ENCODE results near the gene RCOR1. TPM values are rescaled to one million over a fixed set of nuclear protein-coding genes. Genes with fewer than 3 reads are reported as not detected.
"Not testable (repeated sequence)": the region's sequence is repeated elsewhere in the genome, so short reads cannot be mapped to it uniquely, and the experiment has no call there.

Gene RCOR1
- polyA plus RNA-seq, 6 donors from 2014 or later: 0.78 to 2.6 (median 1.6) TPM

DNA sequence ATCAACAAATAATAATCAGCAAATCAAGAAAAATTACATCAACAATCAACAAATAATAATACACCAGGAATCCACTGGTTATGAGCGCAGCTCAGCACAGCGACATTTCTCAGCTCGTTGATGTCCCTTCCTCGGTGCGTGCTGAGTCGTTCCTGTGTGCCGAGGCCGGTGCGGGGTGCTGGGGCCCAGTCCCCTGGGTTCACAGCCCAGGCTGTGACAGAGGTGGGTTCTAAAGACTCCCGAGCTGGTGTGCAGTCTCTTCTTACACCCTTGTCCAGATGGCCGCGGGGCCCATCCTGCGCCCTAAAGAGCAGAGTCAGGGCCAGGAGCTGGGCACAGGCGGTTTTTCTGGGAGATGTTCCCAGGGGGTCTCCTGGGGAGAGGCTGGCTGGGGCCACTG, 157.9 kb downstream of the RCOR1 start:
- no peaks in the 10 kb centered on the region for H3K9me3 Mint-ChIP-seq
- ATAC-seq (ENCODE audit: low read depth in 2 of 2) (no peak), DNase-seq (no peak)
- no peaks in the 10 kb centered on the region for H3K27me3 Mint-ChIP-seq
- peaks cover 21 to 27% (median 26%) of the 10 kb centered on the region in 3 donors for H3K4me1 Mint-ChIP-seq
- no peaks in the 10 kb centered on the region for H3K36me3 Mint-ChIP-seq
- no peak overlapping the region for H3K27ac Mint-ChIP-seq
- H3K4me3 Mint-ChIP-seq: no peak overlapping the region

DNA sequence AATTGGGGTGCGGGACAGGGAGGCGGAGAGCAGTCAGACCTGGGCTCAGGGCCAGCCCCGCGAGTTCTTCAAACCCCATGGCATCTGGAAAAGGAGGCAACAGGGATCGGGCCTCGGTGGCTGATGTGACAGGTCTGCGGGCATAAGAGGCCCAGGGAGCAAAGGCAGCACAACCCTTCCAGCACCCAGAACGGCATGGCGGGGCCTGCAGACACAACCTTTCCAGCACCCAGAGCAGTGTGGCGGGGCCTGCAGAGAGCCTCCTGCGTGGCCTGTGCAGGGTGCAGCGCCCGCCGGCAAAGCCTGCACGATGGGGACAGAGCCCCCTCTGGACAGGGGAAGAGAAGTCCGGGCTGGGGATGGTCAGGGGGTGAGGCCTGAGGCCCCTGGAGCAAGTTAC, 158.6 kb downstream of the RCOR1 start:
- H3K27ac Mint-ChIP-seq: peak overlapping the region in 1 of 6 donors; percentile 38
- H3K36me3 Mint-ChIP-seq: no peaks in the 10 kb centered on the region
- H3K27me3 Mint-ChIP-seq: no peaks in the 10 kb centered on the region
- H3K9me3 Mint-ChIP-seq: no peaks in the 10 kb centered on the region
- ATAC-seq (ENCODE audit: low read depth in 2 of 2) (no peak), DNase-seq (no peak)
- peaks cover 24 to 33% (median 32%) of the 10 kb centered on the region in 3 donors for H3K4me1 Mint-ChIP-seq
- no peak overlapping the region for H3K4me3 Mint-ChIP-seq

DNA sequence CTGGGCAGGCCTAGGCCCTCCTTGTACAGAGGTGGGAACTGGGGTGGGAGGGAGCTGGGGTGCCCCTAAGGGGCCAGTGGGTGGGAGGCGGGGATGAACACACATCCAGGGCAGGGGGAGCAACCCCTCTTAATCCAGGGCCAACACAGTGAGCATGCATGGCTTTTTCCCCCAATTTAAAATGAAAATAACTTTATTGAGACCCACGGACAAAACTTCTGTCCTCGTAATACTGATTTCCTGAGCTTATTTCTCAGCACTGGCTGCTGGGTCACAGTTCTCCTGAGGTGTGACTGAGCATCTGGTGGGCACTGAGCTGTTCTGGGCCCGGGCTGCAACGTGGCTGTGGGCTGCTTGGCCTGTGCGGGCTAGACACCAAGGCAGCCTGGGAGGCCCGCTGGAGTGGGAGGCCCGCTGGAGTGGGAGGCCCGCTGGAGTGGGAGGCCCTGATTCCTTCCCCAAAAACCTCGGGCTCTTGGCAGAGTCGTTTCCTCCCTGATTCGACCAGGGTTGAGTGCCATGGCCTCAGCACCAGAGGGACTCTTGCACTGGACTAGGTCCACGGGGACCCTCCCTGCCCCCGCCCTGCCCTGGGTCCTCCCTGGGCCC, 159.9 kb downstream of the RCOR1 start:
- peak overlapping the region in 1 of 6 donors; percentile 50 for H3K27ac Mint-ChIP-seq
- no peaks in the 10 kb centered on the region for H3K36me3 Mint-ChIP-seq
- H3K27me3 Mint-ChIP-seq: no peaks in the 10 kb centered on the region
- no peak overlapping the region for H3K4me3 Mint-ChIP-seq
- H3K9me3 Mint-ChIP-seq: no peaks in the 10 kb centered on the region
- H3K4me1 Mint-ChIP-seq: peaks cover 27 to 40% (median 39%) of the 10 kb centered on the region in 3 donors
- DNase-seq (no peak), ATAC-seq (ENCODE audit: low read depth in 2 of 2) (no peak)

DNA sequence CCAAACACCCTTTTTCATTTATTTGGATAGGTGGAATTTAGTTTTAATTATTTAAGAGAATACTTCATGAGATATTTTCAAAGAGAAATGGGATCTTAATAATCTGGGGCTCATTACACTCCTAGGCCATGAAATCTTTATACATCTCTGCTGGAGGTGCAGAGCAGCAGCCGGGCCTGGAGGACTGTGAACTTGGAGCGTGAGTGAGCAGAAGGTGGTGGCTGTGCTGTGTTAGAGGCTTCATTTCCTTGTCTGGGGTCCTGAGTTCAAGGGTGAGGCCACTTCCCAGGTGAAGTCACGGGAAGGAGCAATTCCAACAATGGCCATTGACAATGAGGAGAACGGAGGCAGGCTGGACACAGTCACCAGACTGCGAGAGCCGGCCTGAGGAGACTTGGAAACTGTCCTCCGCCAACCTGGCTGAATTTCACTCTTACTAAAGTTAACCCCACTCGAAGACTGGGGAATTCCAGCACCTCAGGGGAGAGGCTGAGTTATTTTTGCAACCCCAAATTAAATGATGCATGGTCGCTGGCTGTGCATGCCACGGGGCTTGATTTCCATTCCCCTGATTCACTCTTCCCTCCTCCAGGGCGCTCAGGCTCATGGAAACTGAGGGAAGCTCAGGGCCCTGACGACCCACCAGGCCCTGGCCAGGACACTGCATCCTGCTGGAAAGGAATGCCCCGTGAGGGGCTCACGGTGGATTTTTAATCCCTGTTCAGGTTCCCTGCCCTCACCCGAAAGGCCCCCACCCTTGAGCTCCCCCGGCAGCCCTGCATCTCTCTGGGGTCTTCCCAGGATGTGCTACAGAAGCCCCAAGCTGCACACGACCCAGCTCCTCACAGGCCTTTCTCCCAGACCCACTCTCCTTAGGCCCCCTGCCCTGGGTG, 162.2 kb downstream of the RCOR1 start:
- H3K27ac Mint-ChIP-seq: peak overlapping the region; percentile 53 to 97 (median 88)
- no peaks in the 10 kb centered on the region for H3K9me3 Mint-ChIP-seq
- peaks cover 40 to 63% (median 55%) of the 10 kb centered on the region in 3 donors for H3K4me1 Mint-ChIP-seq
- DNase-seq (no peak), ATAC-seq (ENCODE audit: low read depth in 2 of 2) (peak; percentile 87 to 89)
- no peaks in the 10 kb centered on the region for H3K27me3 Mint-ChIP-seq
- peak overlapping the region in 6 of 8 donors; percentile 63 to 83 (median 79) for H3K4me3 Mint-ChIP-seq
- H3K36me3 Mint-ChIP-seq: no peaks in the 10 kb centered on the region

DNA sequence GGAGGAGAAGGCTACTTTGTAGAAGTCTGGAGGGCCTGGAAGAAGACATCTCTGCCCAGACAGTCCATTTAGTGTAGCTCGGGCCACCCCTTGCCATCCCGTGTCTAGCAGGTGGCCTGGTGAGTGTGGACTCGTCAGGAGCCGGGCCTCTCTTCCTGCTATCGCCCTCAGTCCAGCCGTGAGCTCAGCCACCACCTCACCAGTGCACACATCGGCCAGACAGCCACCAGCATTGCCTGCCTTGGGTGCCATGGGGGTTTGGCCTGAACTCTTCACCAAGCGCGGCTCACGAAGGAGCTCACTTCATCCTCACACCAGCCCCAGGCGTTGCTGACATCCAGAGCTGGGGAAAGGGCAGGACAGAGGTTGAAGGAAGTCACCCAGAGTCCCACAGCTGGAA, 165.2 kb downstream of the RCOR1 start:
- H3K36me3 Mint-ChIP-seq: no peaks in the 10 kb centered on the region
- no peaks in the 10 kb centered on the region for H3K9me3 Mint-ChIP-seq
- H3K27ac Mint-ChIP-seq: peak overlapping the region in 1 of 6 donors; percentile 54
- peak overlapping the region in 2 of 8 donors; percentile 20 to 52 for H3K4me3 Mint-ChIP-seq
- H3K27me3 Mint-ChIP-seq: no peaks in the 10 kb centered on the region
- ATAC-seq (ENCODE audit: low read depth in 2 of 2) (no peak), DNase-seq (no peak)
- H3K4me1 Mint-ChIP-seq: peaks cover 45 to 68% (median 55%) of the 10 kb centered on the region in 3 donors

DNA sequence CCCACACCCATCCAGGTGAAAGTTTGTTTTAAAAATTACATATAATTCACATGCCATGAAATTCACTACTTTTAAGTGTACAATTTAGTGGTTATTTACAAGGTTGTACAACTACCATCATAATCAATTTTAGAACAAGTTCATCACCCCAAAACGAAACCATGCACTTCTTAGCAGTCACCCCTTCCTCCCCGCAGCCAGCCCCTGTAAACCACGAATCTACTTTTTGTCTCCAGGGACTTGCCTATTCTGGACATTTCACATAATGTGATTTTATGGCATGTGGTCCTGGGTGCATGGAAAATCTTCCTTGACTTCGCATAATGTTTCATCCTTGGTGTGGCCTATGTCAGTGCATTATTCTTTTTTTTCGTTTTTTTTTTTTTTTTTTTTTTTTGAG, 165.6 kb downstream of the RCOR1 start:
- H3K27me3 Mint-ChIP-seq: no peaks in the 10 kb centered on the region
- peak overlapping the region in 3 of 6 donors; percentile 29 to 54 (median 52) for H3K27ac Mint-ChIP-seq
- H3K4me1 Mint-ChIP-seq: peaks cover 41 to 65% (median 51%) of the 10 kb centered on the region in 3 donors
- DNase-seq (no peak), ATAC-seq (ENCODE audit: low read depth in 2 of 2) (no peak)
- no peaks in the 10 kb centered on the region for H3K9me3 Mint-ChIP-seq
- no peak overlapping the region for H3K4me3 Mint-ChIP-seq
- no peaks in the 10 kb centered on the region for H3K36me3 Mint-ChIP-seq

DNA sequence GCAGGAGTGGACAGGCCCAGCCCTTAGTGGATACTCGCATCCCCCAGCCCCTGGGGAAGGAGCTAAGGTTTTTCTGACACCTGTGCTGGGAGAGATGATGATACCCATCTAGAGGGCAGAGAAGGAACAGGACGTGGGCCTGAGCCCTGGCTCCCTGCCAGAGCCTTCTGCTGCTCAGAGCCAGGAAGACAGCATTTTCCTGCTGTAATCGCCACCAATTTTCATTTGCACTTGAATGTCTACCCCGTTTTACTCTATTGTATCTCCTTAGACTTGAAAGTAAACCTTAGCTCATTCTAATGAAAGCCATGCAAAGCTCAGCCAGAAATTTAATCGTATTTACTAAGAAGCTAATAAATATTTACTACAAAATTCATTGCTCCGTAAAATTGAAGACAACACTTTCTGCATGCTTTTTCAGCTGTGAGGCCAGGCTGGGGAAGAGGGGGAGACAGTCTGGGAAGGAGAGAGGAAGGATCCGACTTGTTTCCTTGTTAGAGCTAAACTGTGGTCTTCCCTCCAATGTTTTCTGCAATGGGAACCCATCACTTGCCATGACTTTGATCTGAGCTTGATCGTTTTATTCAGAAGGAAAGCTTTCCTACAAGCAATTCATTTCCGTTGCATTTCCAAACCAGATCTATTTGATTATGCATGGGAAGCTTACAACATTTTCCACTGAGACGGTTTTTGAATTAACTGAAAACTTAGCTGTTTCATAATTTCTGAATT, 167.2 kb downstream of the RCOR1 start:
- no peak overlapping the region for H3K4me3 Mint-ChIP-seq
- no peaks in the 10 kb centered on the region for H3K36me3 Mint-ChIP-seq
- peaks cover 35 to 58% (median 43%) of the 10 kb centered on the region in 3 donors for H3K4me1 Mint-ChIP-seq
- ATAC-seq (ENCODE audit: low read depth in 2 of 2) (no peak), DNase-seq (no peak)
- no peaks in the 10 kb centered on the region for H3K27me3 Mint-ChIP-seq
- H3K27ac Mint-ChIP-seq: peak overlapping the region in 4 of 6 donors; percentile 42 to 85 (median 52)
- no peaks in the 10 kb centered on the region for H3K9me3 Mint-ChIP-seq

DNA sequence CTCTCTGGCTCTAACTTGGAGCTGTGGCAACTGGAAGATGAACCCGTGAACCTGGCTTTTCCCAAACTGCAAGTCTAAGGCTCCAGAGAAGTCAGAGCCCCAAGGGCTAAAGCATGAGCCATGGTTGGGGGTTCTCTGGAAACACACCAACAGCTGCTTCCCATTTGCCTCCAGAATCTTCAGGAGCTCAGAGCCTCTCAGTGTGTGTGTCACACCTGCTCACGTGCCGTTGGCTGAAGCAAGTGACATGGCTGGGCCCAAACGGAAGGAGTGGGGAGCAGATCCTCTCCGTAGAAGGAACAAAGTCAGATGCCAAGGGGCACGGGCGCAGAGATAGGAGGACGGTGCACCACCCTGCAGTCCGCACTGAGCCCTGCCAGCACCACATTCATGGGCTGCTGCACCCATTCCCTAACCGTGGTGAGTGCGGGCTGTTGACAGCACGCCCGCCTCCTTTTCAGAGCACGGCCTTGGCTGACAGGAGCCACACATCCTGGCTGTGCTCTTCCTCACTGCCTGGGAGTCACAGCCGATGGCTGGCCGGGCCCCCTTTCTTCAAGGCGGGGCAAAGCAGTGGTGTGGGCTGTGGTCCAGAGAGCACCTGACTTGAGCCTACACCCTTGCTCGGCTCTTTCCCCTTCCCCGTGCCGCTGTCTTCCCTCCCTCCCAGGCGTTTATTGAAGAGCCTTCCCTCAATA, 168.2 kb downstream of the RCOR1 start:
- DNase-seq (no peak), ATAC-seq (ENCODE audit: low read depth in 2 of 2) (peak; percentile 20 to 36)
- H3K9me3 Mint-ChIP-seq: no peaks in the 10 kb centered on the region
- no peaks in the 10 kb centered on the region for H3K36me3 Mint-ChIP-seq
- H3K27me3 Mint-ChIP-seq: no peaks in the 10 kb centered on the region
- peak overlapping the region; percentile 36 to 98 (median 88) for H3K27ac Mint-ChIP-seq
- peaks cover 31 to 56% (median 39%) of the 10 kb centered on the region in 3 donors for H3K4me1 Mint-ChIP-seq
- H3K4me3 Mint-ChIP-seq: peak overlapping the region in 3 of 8 donors; percentile 56 to 69 (median 60)

DNA sequence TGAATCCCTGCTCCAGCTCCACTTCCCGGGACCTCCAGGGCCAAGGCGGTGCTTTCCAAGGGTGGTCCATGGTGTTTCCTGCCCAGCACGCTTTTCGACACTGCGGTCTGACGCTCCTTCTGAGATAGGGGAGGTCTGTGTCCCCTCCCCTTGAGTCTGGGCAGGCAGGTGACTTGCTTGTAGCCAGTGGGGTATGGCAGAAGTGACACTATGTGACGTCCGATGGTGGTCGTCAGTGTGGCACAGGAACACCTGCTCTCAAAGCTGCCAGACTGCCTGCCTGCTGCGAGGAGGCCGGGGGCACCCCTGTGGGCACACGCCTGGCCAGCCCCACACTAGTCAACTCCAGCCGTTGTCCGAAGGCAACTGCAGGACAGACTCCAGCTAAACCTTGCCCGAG, 168.8 kb downstream of the RCOR1 start:
- Mint-ChIP-seq H3K27ac (peak overlapping the region; percentile 60 to 98 (median 91)), H3K36me3 (no peaks in the 10 kb centered on the region), H3K27me3 (no peaks in the 10 kb centered on the region), H3K9me3 (no peaks in the 10 kb centered on the region), H3K4me1 (peaks cover 34 to 54% (median 37%) of the 10 kb centered on the region in 3 donors), H3K4me3 (peak overlapping the region in 3 of 8 donors; percentile 56 to 69 (median 60))
- peak; percentile 48 for DNase-seq
- ATAC-seq (ENCODE audit: low read depth in 2 of 2): peak; percentile 72 to 80

DNA sequence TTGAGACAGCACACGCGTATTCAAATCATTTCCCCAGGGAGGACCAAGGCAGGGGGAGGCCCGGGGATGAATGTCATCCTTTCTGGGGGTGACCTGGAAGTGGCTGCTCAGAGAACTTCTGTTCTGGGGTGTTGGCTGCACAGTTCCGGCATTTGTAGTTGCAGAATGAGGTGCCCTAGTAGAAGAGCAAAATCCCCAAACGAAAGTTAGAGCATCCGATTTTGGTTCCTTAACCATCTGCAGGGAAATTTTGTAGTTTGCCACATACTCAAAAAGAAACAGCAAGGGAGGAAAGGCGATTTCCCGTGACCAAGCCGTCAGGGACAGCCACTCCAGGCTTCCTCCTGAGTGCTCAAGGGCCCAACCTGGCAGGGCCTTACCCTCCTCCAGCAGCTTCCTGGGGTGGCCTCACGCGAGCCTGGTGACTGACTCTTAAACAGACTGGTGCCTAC, 171.8 kb downstream of the RCOR1 start:
- no peaks in the 10 kb centered on the region for H3K27me3 Mint-ChIP-seq
- no peak for DNase-seq
- peak in 1 of 2 donors; percentile 16 for ATAC-seq (ENCODE audit: low read depth in 2 of 2)
- H3K36me3 Mint-ChIP-seq: no peaks in the 10 kb centered on the region
- H3K4me1 Mint-ChIP-seq: peaks cover 34 to 51% (median 37%) of the 10 kb centered on the region in 3 donors
- peak overlapping the region in 5 of 6 donors; percentile 51 to 99 (median 93) for H3K27ac Mint-ChIP-seq
- H3K9me3 Mint-ChIP-seq: no peaks in the 10 kb centered on the region
- peak overlapping the region in 3 of 8 donors; percentile 1 to 25 (median 19) for H3K4me3 Mint-ChIP-seq

DNA sequence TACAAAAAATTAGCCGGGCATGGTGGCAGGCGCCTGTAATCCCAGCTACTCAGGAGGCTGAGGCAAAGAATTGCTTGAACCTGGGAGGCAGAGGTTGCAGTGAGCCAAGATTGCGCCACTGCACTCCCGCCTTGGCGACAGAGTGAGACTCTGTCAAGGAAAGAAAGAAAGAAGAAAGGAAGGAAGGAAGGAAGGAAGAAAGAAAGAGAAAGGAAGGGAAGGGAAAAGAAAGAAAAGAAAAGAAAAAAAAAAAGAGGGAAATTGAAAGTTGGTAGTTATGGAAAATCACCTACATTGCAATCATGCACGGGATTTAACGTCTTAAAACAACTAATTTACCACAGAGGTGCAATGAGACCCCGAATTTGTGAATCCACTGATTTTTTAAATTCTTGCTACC, 173.3 kb downstream of the RCOR1 start:
- not testable (repeated sequence) for H3K9me3 Mint-ChIP-seq; ATAC-seq (ENCODE audit: low read depth in 2 of 2); H3K36me3 Mint-ChIP-seq; H3K4me3 Mint-ChIP-seq; H3K27me3 Mint-ChIP-seq; DNase-seq
- peaks cover 36 to 60% (median 39%) of the 10 kb centered on the region in 3 donors for H3K4me1 Mint-ChIP-seq
- peak overlapping the region in 4 of 6 donors; percentile 10 to 99 (median 78) for H3K27ac Mint-ChIP-seq

DNA sequence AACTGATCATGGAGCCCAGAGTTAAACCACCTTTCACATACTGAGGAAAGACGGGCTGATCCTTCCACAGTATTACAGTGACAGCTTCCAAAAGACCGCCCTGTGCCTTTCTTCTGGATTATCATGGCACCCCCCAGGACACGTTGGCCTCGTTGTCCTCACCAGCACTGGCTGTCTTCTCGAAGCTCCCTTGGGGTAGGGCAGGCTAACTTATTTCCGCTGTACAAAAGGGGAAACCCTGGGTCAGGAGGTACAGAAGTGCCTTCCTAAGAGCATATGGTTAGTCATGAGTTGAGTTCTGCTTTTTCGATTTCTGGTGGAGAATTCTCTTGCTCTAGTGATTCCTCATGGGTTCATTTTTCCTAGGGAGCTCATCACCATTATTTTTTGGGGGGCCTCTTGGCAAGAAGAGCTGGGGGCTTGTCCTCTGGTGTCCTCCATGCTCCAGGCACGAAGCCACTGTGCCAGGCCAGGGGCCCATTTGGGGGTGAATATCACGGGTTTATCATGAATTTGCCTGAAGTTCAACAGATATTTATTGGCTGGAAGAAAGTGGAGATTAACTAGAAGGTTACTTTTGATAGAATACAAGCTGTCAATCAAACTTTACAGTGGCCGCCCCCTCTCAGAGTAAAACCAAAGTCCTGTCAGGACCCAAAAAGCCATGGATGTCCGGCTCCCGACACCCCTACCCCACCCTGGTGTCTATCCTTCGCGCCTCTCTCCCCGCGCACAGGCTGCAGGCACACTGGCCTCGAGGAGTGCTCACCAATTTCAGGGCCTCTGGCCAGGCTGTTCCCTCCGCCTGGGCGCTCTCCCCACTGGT, 176.0 kb downstream of the RCOR1 start:
- ATAC-seq (ENCODE audit: low read depth in 2 of 2) (peak; percentile 98 to 99), DNase-seq (peak; percentile 91)
- Mint-ChIP-seq H3K27me3 (no peaks in the 10 kb centered on the region), H3K27ac (peak overlapping the region; percentile 99 to 100 (median 100)), H3K4me1 (peaks cover 49 to 74% (median 52%) of the 10 kb centered on the region in 3 donors), H3K36me3 (no peaks in the 10 kb centered on the region), H3K4me3 (peak overlapping the region; percentile 61 to 87 (median 75)), H3K9me3 (no peaks in the 10 kb centered on the region)
